Measurements from ENCODE around the gene EVA1C.
"Not testable (repeated sequence)": the region's sequence is repeated elsewhere in the genome, so short reads cannot be mapped to it uniquely, and the experiment has no call there.

Gene EVA1C

DNA sequence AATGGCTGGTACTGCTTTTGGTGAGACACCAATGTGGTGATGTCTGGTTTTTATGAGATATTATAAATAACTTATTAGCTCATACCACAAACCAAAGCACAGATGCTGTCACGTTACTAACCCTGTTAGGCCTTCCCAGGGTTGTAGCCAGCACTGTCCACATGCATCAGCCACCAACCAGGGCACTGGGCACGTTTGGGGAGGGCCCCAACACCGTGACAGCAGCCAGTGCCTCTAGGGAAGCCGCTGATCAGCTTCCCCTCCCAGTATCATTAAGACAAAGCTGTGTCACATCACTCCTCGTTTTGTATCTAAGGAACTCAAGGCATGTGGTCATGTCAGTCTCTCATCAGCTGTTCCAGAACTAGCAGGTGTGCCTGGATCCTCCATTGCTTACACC lies 33.5 kb upstream of the EVA1C start:
- no peaks in the 10 kb centered on the region for H3K9me3 ChIP-seq (ENCODE audit: control insufficient read depth, insufficient read depth, low read length)
- no peaks in the 10 kb centered on the region for H3K27me3 ChIP-seq (ENCODE audit: control insufficient read depth, insufficient read depth, low read length)
- no peaks in the 10 kb centered on the region for H3K4me1 ChIP-seq (ENCODE audit: control insufficient read depth, insufficient read depth, low read length)
- H3K4me3 ChIP-seq (ENCODE audit: low read depth, low read length) = no peak overlapping the region
- H3K9ac ChIP-seq (ENCODE audit: low read depth, low read length) = no peak overlapping the region
- H3K36me3 ChIP-seq (ENCODE audit: control insufficient read depth, insufficient read depth, low read length) = peaks cover 36% of the 10 kb centered on the region

DNA sequence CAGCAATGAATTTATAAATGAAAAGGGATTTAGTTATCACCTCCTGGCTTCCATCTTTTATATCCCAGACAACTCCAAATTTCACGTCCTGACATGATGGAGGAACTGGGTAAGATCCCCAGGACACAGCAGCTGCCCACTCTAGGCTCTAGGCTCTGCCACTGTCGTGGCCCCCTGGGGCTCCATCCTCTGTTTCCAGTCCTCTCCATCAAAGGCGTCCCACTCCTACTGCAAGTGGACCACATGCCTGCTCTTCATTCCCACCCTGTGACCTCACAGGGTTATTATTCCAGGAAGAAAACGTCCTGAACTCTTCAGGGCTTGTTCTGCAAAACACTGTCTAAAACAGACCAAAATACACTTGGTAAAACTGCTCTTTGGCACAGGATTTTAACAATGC lies 31.6 kb upstream of the EVA1C start:
- no peak overlapping the region for H3K4me3 ChIP-seq (ENCODE audit: low read depth, low read length)
- peaks cover 42% of the 10 kb centered on the region for H3K36me3 ChIP-seq (ENCODE audit: control insufficient read depth, insufficient read depth, low read length)
- no peaks in the 10 kb centered on the region for H3K27me3 ChIP-seq (ENCODE audit: control insufficient read depth, insufficient read depth, low read length)
- no peaks in the 10 kb centered on the region for H3K9me3 ChIP-seq (ENCODE audit: control insufficient read depth, insufficient read depth, low read length)
- no peak overlapping the region for H3K9ac ChIP-seq (ENCODE audit: low read depth, low read length)
- no peaks in the 10 kb centered on the region for H3K4me1 ChIP-seq (ENCODE audit: control insufficient read depth, insufficient read depth, low read length)

DNA sequence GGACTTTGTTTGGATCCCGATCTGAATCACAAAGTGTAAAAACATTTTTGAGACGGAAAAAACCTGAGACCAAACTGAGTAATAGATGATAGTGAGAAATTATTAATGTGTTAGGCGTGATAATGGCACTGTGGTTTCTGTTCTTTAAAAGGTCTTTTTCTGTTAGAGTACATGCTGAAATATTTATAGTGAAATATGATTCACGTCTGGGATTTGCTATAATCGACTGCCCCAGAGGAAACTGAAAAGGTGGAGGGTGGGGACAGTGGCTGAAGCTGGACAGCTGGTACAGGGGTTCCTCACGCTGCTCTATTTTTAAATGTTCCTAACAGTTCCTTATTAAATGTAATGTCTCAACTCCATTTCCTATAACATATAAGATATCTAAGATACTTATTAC lies 30.9 kb upstream of the EVA1C start:
- H3K4me1 ChIP-seq (ENCODE audit: control insufficient read depth, insufficient read depth, low read length) = no peaks in the 10 kb centered on the region
- H3K9me3 ChIP-seq (ENCODE audit: control insufficient read depth, insufficient read depth, low read length) = no peaks in the 10 kb centered on the region
- H3K4me3 ChIP-seq (ENCODE audit: low read depth, low read length) = no peak overlapping the region
- H3K9ac ChIP-seq (ENCODE audit: low read depth, low read length) = no peak overlapping the region
- peaks cover 42% of the 10 kb centered on the region for H3K36me3 ChIP-seq (ENCODE audit: control insufficient read depth, insufficient read depth, low read length)
- H3K27me3 ChIP-seq (ENCODE audit: control insufficient read depth, insufficient read depth, low read length) = no peaks in the 10 kb centered on the region

DNA sequence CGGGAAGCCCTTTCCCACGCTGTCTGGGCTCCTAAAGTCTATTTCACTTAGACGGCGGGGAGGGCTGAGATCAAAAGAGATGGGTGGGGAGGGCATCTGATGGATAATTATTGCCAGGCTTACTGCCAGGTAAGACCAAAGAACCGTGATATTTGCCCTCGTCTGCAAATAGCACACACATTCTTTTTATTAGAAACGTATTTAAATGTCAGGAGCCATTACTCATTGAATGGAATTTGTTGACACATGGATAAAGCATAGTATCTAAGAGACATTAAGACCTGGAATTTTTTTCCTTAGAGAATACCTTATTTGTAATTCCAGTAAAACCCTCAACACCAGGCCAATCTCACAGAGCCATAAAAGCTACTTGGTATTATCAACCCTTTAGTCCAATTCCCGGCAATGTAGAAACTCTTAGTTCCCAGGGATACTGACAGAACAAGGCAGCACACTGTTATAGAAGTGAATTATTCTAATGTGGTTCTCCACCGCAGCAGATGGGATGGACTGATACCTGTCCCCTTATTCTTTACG lies 30.3 kb upstream of the EVA1C start:
- no peaks in the 10 kb centered on the region for H3K9me3 ChIP-seq (ENCODE audit: control insufficient read depth, insufficient read depth, low read length)
- H3K36me3 ChIP-seq (ENCODE audit: control insufficient read depth, insufficient read depth, low read length) = peaks cover 42% of the 10 kb centered on the region
- no peaks in the 10 kb centered on the region for H3K27me3 ChIP-seq (ENCODE audit: control insufficient read depth, insufficient read depth, low read length)
- no peak overlapping the region for H3K4me3 ChIP-seq (ENCODE audit: low read depth, low read length)
- H3K9ac ChIP-seq (ENCODE audit: low read depth, low read length) = no peak overlapping the region
- H3K4me1 ChIP-seq (ENCODE audit: control insufficient read depth, insufficient read depth, low read length) = no peaks in the 10 kb centered on the region

DNA sequence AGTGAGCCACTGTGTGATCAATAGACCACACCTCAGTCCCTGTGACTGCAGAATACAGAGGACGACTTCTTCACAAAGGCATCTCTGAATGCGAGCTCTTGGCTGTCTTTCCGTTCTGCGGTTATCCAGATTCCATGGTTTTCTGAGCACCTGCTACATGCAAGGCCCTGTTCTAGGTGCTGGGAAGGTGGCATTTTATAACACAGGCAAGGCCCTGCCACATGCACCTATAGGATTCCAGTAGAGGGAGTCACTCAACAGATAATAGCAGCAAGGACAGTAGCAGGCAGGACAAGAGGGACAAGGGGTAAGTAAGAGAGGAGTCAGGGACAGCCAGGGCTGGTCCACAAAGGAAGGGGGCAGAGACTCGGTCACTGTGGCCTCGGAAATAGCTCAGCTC lies 28.7 kb upstream of the EVA1C start:
- H3K9me3 ChIP-seq (ENCODE audit: control insufficient read depth, insufficient read depth, low read length) = no peaks in the 10 kb centered on the region
- no peak overlapping the region for H3K9ac ChIP-seq (ENCODE audit: low read depth, low read length)
- no peaks in the 10 kb centered on the region for H3K27me3 ChIP-seq (ENCODE audit: control insufficient read depth, insufficient read depth, low read length)
- H3K4me3 ChIP-seq (ENCODE audit: low read depth, low read length) = no peak overlapping the region
- peaks cover 4% of the 10 kb centered on the region for H3K4me1 ChIP-seq (ENCODE audit: control insufficient read depth, insufficient read depth, low read length)
- H3K36me3 ChIP-seq (ENCODE audit: control insufficient read depth, insufficient read depth, low read length) = peaks cover 38% of the 10 kb centered on the region

DNA sequence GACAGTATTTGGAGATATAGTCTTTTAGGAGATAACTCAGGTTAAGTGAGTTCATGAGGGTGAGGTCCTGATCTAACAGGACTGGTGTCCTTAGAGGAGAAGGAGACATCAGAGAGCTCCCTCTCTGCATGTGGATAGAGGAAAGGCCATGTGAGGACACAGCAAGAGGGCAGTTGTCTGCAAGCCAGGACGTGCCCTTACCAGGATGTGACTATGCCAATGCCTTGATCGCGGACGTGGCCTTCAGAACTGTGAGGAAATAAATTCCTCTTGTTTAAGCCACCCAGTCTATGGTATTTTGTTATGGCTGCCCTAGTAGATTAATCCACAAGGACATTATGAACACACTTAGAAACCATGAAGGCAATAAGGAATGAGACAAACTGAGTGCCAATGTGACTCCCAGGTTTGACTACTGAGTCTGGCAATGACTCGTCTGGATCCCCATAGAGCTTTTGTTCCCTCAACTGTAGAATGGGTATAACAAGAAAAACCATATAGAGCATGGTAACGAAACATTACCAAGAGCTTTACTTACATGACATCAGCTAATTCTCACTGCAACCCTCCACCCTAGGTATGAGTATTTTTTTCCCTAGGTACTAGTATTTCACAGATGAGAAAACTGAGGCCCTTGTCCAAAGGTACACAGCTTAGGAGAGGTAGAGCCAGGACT lies 26.2 kb upstream of the EVA1C start:
- Histone ChIP-seq H3K9me3 (ENCODE audit: control insufficient read depth, insufficient read depth, low read length) (no peaks in the 10 kb centered on the region), H3K4me3 (ENCODE audit: low read depth, low read length) (no peak overlapping the region), H3K9ac (ENCODE audit: low read depth, low read length) (no peak overlapping the region), H3K4me1 (ENCODE audit: control insufficient read depth, insufficient read depth, low read length) (peaks cover 8% of the 10 kb centered on the region), H3K36me3 (ENCODE audit: control insufficient read depth, insufficient read depth, low read length) (peaks cover 32% of the 10 kb centered on the region), H3K27me3 (ENCODE audit: control insufficient read depth, insufficient read depth, low read length) (no peaks in the 10 kb centered on the region)

DNA sequence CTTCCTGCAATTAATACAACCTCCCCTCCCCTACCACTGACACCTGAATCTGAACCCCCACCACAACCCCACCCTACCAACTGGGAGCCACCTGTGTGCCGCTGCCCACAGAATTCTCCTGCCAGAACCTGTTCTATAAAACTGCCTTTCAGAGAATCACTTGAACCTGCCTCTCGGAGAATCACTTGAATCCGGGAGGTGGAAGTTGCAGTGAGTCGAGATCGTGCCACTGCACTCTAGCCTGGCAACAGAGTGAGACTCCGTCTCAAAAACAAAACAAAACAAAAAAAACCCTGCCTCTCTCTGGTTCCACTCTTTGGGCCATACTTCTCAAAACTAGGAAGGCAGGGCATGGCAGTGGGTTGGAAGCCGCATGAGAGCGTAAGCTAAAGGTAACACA lies 25.4 kb upstream of the EVA1C start:
- Histone ChIP-seq H3K4me3 (ENCODE audit: low read depth, low read length) (no peak overlapping the region), H3K9me3 (ENCODE audit: control insufficient read depth, insufficient read depth, low read length) (no peaks in the 10 kb centered on the region), H3K9ac (ENCODE audit: low read depth, low read length) (no peak overlapping the region), H3K27me3 (ENCODE audit: control insufficient read depth, insufficient read depth, low read length) (no peaks in the 10 kb centered on the region), H3K4me1 (ENCODE audit: control insufficient read depth, insufficient read depth, low read length) (peaks cover 8% of the 10 kb centered on the region), H3K36me3 (ENCODE audit: control insufficient read depth, insufficient read depth, low read length) (peaks cover 32% of the 10 kb centered on the region)

DNA sequence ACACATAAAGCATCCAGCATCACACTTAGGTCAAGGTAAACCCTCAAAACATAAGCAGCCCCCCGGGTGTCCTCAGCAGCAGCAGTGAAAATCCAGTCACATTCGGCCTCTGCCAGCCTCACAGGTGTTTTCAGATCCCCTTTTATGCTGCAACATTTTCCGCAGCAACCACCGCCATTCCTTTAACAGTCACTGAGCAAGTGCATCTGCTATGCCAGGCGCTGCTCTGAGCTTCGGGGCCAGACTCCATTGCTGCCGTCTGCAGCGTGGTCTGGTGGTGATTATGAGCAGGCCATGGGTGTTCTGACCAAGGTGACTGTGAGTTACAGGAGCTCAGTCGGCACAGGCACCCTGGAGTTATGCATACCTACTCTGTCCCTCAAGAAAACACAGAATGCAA lies 24.2 kb upstream of the EVA1C start:
- no peak overlapping the region for H3K4me3 ChIP-seq (ENCODE audit: low read depth, low read length)
- no peaks in the 10 kb centered on the region for H3K27me3 ChIP-seq (ENCODE audit: control insufficient read depth, insufficient read depth, low read length)
- H3K9ac ChIP-seq (ENCODE audit: low read depth, low read length) = no peak overlapping the region
- peaks cover 8% of the 10 kb centered on the region for H3K4me1 ChIP-seq (ENCODE audit: control insufficient read depth, insufficient read depth, low read length)
- H3K9me3 ChIP-seq (ENCODE audit: control insufficient read depth, insufficient read depth, low read length) = no peaks in the 10 kb centered on the region
- H3K36me3 ChIP-seq (ENCODE audit: control insufficient read depth, insufficient read depth, low read length) = peaks cover 22% of the 10 kb centered on the region

DNA sequence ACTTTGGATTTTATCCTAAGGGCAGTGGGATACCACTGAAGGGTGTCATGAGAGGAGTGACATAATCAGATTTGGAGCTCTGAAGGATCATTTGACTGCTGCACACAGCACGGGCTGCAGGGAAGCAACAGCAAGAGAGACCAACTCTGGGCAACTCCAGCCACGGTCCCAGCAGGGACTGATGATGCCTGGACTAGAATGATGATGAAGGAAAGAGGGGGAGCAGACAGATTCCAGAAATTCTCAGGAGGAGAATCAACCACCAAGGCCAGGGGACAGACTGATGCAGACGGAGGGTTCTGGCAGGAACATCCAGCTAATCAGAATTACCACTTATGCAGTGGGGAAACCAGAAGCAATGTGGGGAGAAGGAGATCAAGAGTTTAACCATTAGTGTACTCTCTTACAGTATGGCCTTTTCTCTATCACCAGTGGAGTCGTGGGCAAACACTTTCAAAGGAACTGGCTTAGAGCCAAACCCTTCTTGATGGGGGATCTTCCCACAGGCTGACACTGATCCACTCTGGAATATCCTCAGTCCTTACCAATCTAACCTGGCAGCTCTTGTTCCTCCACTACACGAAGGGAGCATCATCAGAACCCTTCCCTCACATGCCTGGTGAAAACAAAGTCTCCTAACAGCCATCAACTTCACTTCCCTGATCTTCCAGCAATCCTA lies 23.0 kb upstream of the EVA1C start:
- Histone ChIP-seq H3K4me1 (ENCODE audit: control insufficient read depth, insufficient read depth, low read length) (peaks cover 8% of the 10 kb centered on the region), H3K36me3 (ENCODE audit: control insufficient read depth, insufficient read depth, low read length) (peaks cover 11% of the 10 kb centered on the region), H3K27me3 (ENCODE audit: control insufficient read depth, insufficient read depth, low read length) (no peaks in the 10 kb centered on the region), H3K9me3 (ENCODE audit: control insufficient read depth, insufficient read depth, low read length) (no peaks in the 10 kb centered on the region), H3K9ac (ENCODE audit: low read depth, low read length) (peak overlapping the region; percentile 28), H3K4me3 (ENCODE audit: low read depth, low read length) (no peak overlapping the region)

DNA sequence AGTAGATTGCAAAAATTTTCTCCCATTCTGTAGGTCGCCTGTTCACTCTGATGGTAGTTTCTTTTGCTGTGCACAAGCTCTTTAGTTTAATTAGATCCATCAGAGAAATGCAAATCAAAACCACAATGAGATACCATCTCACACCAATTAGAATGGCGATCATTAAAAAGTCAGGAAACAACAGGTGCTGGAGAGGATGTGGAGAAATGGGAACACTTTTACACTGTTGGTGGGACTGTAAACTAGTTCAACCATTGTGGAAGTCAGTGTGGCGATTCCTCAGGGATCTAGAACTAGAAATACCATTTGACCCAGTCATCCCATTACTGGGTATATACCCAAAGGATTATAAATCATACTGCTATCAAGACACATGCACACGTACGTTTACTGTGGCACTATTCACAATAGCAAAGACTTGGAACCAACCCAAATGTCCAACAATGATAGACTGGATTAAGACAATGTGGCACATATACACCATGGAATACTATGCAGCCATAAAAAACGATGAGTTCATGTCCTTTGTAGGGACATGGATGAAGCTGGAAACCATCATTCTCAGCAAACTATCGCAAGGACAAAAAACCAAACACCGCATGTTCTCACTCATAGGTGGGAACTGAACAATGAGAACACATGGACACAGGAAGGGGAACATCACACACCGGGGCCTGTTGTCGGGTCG lies 21.8 kb upstream of the EVA1C start:
- not testable (repeated sequence) for H3K27me3 ChIP-seq (ENCODE audit: control insufficient read depth, insufficient read depth, low read length); H3K36me3 ChIP-seq (ENCODE audit: control insufficient read depth, insufficient read depth, low read length); H3K4me1 ChIP-seq (ENCODE audit: control insufficient read depth, insufficient read depth, low read length); H3K9ac ChIP-seq (ENCODE audit: low read depth, low read length); H3K4me3 ChIP-seq (ENCODE audit: low read depth, low read length); H3K9me3 ChIP-seq (ENCODE audit: control insufficient read depth, insufficient read depth, low read length)

DNA sequence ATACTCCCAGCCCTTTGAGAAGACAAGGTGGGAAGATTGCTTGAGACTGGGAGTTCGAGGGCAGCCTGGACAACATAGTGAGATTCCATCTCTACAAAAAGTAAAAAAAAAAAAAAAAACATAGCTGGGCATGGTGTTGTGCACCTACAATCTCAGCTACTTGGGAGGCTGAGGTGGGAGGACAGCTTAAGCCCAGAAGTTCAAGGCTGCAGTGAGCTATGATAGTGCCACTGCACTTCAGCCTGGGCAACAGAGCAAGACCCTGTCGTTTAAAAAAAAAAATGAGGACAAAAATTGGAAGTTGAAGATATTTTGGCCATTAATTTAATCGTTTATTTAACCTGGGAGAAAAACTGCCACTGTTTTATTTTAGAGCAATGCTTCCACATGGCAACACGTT lies 20.8 kb upstream of the EVA1C start:
- Histone ChIP-seq H3K9me3 (ENCODE audit: control insufficient read depth, insufficient read depth, low read length) (no peaks in the 10 kb centered on the region), H3K4me1 (ENCODE audit: control insufficient read depth, insufficient read depth, low read length) (peaks cover 8% of the 10 kb centered on the region), H3K4me3 (ENCODE audit: low read depth, low read length) (peak overlapping the region; percentile 89)

More for the DNA sequence above, 20.8 kb upstream of the EVA1C start:
- H3K27me3 ChIP-seq (ENCODE audit: control insufficient read depth, insufficient read depth, low read length) = no peaks in the 10 kb centered on the region
- peaks cover 10% of the 10 kb centered on the region for H3K36me3 ChIP-seq (ENCODE audit: control insufficient read depth, insufficient read depth, low read length)
- no peak overlapping the region for H3K9ac ChIP-seq (ENCODE audit: low read depth, low read length)

All from iPS-15b (cell line).